GM19438 (cell line): Measurements from ENCODE around the gene TPM1.

Source experiments
- ATAC-seq: cut with Tn5 transposase; IDR thresholded peaks from one replicate; pipeline ENCODE4 v1.9.1; 2021; ENCODE audit warnings: low read depth; ENCODE audit not compliant: unreplicated experiment

Gene TPM1

DNA sequence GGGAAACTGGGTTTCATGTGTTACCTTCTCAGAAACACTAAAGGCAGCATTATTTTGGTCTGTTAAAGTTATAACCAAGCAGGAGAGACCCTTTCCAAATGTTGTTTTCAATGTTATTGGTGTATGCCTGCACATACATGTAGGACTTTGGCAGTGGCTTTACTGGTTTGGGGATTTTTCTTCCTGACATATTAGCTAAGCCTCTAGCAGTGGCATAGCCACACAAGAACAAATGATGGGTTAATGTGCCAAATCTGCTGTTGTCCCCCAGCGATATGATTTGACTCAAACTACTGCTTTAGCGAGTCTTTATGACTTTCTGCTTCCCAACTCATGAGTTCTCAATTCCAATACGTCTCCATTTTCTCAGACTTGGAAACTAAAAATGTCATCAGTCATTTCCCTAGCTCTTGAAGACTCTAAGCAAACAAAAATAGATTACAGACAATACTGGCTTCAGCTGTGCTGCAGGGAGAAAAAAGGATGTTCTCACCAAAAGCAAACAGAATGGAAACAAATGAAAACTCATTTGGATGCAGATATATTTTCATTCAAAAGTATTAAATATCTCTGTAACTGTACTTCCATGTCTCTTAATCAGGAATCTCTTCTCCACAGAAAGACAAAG, 29.6 kb downstream of the TPM1 start:
- ATAC-seq: no peak

DNA sequence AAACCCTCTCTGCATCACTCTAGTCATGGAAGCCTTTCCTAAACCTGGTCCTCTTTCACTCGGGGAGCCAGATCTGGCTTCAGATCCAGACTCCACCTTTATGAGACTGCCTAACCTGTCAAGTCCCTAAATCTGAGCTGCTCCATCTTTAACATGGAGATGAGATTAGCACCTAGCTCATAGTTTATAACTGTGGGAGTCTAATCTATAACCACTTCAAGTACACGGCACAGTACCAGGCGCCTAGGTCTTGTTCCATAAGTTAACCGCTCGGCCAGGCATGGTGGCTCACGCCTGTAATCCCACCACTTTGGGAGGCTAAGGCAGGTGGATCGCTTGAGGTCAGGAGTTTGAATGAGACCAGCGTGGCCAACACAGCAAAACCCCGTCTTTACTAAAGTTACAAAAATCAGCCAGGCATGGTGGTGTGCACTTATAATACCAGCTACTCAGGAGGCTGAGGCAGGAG, 30.3 kb downstream of the TPM1 start:
- ATAC-seq: no peak

DNA sequence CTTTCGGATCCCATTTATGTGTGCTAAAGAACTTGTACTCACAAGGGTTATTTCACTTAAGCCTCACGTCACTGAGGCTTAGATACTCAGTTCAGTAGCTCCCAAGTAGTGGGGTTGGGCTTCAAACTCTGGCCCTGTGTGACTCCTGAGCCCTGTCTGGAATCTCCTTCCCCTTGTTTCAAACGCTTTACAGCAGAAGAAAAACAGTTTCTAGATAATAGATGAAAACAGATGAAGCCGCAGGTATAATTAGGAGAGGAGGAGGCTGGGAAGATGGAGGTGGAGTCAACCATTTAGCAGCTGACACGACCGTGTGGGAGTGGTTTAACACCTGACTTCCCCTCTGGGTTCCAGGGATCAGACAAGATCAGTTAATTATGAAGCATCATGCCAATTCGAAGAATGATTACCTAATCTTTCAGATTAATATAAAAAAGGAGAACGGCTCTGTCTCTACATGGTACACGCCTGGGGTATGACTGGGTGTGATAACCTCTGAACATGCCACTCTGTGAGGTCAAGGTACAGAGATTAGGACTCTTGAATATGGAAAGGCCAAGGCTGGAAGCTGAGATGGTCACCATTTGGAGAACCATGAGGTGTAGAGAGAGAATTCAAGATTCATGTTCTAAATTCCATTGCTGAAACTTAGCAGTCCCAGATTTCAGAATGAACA, 31.1 kb downstream of the TPM1 start:
- no peak for ATAC-seq

DNA sequence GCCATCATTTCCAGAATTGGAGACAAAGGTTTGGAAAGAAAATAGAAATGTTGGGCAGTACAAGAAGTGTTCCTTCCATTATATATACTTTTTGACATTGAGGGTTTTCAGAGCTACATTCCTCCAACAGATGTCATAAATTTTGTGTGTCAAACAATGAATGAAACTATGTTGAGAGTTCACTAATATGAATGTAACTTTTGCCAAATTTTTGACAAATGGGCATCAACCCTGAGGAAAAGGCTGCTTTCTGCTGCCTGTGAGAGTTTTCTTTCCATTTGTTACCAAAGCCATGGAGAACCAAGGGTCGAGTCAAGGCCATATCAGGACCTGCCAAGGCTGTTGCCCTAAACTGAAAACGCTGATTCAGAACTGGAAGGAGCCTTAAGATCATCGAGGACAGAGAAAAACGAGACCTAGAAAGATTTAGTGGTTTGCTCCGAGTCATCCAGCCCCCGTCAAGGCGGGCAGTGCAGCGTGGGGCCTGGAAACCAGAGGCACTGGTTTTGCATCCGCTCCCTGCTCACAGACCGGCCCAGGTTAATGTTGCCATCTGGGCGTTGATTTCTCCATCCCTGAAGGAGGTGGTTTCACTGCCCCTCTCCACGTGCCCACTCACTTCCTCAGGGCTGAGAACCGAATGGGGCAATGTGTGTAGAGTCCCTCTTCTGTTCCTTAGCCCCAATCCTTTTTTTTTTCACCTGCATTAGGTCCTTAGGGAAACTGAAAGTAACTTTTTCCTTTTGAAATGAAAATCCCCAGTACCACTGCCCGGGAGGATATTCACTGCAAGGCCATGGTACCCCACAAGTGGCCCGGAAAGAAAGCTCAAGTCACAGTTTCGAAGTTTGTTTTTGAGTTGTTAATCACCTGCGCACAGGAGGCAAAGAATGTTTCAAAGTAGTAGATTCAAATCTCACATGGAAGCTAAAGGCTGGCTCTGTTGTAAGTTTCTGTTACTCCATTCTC, 32.8 kb downstream of the TPM1 start:
- no peak for ATAC-seq

DNA sequence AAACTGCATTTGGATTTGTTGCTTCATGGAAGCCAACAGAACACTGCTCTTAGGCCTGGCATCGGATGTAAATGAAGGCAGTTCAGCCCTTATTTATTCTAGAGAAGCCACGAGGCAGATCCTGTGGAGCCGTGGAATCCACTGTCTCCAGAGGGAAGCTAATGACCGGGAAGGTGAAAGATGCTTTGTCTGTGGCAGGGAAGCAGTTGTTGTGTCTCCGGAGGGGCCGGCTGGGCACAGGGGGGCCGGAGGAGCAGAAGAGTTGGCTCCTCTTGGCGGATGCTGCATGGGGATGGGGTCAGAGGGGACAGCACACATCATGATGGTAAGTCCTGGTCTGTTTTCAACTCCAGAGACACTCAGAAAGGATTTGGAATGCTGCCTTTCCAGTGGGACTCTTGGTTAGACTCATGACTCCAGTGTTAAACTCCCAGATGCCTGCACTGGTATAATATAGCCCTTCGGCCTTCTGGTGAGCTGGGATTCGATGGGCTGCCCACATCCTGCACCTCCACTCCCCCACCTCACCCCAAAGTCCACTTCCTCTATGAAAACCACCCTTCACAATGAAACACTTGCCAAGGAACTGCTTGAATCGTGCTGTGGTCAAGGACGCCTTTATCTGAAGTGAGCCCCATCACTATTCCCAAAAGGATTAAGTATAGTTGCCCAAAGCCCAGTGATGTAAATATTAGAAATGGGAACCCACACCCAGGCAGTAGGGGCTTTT, 33.6 kb downstream of the TPM1 start:
- no peak for ATAC-seq

DNA sequence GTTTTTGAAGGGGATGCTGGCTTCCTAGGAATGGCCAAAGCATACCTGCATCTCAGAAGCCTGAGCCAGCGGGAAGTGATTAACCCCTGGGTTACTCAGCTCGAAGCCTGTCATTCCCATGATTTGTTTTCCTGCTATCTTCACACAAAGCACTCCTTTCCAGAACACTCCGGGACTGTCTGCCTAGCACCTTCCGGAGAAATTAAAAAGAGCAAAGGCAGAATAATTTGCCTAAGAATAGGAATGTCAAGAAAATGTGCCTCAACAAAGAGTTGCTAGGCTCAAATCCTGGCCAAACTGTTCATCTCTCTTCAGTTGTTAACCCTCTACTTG, 34.1 kb downstream of the TPM1 start:
- ATAC-seq: no peak

DNA sequence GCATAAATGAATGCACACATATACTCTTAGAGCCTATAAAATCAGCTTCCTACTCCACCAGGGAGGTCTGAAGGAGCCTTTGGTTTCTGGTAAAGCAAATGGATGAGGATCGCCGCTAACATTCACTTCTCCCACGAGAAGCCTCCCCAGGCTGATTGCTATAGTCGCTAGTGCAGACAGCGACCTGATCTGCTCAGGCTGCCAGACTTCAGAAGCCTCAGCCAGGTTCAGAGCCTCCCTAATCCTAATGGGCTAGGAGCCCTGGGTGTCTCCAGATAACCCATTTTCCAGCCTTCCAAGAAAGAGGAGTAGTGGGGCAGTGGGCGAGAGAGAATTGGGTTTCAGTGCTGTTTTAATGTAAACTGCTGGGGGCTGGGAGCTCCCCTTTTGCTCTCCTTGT, 35.4 kb downstream of the TPM1 start:
- no peak for ATAC-seq

DNA sequence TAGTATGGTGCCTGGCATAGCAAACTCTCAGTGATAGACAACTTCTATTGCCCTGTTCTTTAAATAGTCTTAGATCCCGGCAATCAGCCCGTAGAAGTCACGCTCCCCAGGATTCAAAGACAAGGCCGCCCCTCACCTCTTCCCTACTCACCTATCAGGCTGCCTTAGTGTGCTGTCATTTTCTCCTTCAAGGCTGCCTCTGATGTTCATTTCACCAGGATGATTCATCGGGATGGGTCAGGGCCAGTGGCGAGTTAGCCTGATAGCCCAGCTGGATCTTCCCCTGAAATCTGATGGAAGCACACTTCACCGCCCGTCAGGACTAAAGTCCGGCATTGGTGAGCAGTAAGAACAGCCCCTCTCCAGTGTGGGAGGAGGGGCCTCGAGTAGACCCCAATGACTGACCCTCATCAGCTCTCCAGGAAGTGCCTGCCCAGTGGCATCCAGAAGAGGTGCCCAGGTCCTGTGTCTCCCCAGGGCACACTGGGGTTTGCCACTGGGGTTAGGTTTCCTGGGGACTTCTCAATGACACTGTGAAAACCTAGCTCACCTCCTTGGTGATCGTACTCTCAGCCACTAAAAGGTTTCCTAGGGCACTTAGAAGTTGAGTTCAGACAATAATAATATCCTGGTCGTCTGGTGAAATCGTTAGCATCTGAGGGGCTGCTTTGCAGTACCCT, 37.5 kb downstream of the TPM1 start:
- ATAC-seq: no peak

DNA sequence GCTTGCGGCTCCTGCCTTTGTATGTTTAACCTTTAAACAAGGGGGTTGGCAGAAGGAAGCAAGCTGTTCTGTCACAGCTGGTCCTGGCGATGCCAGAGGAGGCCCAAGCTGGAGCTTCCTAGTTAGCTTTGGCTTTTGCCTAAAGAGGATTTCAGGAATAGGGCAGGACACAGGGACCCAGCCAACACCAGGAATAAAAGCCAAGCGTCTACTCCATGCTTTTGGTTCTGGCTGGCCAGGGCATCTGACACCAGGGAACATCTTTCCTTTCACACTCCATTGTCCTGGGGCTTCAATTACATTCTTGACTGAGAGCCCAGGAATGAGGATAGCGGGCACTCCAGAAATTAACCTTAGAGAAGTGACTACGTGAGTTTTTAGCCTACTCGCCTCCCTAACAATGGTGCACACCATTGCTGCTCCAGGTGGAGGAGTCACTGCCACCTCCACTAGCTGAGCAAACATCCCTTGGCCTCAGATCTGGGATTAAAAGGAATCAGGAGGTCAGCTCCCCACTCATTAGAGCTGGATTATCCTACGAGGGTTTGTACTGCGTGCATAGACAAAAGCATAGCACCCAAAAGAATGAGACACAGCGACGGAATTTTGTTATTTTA, 38.2 kb downstream of the TPM1 start:
- ATAC-seq: no peak

DNA sequence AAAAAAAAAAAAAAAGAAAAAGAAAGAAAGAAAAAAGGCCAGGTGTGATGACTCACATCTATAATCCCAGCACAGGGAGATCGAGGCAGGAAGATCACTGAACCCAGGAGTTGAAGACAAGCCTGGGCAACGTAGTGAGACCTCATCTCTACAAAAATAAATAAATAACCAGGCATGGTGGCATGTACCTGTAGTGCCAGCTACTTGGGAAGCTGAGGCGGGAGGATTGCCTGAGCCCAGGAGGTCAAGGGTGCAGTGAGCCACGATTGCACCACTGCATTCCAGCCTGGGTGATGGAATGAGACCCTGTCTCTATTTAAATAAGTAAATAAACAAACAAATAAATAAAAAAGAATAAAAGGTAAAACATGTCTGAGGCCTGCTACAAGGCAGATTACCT, 39.8 kb downstream of the TPM1 start:
- no peak for ATAC-seq

DNA sequence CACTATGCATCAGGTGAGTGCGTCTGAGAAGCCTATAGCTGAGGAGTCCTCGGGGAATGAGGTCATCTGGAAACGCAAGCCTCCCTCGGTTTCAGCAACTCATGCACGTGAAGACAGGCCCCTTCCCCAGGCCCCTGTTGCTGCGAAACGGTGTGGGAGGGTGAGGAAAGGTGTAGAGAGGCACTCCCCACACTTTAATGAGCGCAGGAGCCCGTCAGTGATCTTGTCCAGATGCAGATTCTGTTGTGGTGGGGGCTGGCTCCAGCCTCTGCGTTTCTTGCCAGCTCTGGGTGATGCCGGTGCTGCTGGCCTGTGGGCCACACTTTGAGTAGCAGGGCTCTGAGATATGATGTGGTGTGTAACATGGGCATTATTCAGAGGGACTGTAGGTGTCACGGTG, 40.5 kb downstream of the TPM1 start:
- ATAC-seq: no peak

DNA sequence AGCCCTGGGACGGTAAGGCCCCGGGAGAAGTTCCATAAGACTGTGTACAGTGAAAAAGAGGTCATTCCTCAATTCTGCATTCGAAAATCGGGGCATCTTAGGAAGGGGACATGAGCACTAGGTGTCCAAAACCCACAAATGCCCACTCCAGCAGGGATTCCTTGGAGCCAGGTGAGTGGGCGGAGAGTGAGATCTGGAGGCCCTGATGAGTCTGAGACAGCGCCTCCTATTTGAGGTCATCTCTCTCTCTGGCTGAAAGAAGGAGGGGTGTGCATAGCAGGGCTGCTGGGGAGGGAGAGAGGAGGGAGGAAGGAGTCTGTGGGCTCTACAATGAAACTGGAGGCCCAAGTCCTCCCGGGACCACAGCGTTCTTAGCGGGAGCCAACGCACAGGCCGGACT, 41.0 kb downstream of the TPM1 start:
- ATAC-seq: no peak

DNA sequence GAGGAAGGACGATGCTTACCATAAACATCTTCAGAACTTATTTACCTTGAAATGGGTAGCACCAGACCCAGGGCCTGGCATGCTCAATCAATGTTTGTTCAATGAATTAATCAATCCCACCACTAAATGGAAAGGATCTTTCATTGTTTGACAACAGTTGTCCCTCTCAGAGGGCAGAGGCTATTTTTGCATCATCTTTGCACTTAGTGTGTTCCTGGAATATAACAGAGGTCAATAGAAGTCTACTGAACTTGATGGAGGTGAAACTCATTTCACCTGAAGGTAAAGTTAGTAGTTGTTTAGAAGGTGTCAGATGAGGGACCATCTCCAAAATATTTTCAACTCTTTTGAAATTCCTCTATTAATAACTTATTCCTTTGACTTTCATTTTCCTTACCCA, 42.3 kb downstream of the TPM1 start:
- no peak for ATAC-seq

DNA sequence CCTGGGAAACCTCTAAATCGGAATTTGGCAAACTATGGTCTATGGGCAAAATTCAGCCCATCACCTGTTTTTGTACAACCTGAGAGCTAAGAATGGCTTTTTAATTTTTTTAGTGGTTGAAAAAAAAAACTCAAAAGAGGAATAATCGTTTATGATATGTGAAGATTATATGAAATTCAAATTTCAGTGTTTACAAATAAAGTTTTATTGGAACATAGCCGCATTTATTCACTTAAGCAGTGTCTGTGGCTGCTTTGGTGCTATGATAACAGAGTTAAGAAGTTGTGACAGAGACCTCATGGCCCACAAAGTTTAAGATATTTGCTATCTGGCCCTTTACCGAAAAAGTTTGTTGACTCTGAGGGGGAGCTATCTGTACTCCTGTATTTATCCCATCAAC, 42.7 kb downstream of the TPM1 start:
- no peak for ATAC-seq

DNA sequence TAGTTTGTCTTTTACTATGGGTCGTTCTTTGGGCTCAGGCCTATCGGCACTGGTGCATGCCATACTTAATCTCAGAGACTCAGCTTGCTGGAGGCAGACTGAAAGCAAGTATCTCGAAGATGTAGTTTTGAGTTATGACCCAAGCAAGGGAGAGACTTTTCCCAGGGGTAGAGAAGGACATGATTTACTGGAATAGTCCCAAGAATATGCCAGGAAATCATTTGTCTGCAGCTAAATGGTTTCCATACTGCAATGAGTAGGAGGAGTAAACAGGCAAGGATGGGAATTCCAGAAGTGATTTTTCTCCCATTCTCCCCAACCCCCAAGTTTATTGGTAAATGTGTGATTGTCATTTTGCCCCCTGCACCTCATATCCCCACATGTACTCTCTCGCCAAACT, 43.7 kb downstream of the TPM1 start:
- ATAC-seq: no peak

DNA sequence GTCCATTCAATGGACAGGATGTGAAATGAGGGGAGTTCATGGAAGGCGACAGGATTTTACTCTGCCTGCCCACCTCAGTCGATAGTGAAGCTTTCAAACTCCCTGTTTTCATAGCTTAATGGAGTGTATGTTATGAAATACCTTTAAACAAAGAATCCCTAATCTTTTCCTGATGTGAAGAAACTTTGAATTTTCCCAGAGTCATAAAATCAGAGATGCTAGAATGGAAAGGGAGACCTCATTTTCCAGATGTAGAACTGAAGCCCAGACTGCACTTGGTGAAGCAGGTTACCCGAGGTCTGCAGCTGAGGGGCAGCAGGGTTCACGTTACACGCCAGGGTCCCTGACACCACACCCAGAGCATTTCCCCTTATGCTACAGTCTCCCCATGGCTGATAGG, 44.4 kb downstream of the TPM1 start:
- no peak for ATAC-seq

DNA sequence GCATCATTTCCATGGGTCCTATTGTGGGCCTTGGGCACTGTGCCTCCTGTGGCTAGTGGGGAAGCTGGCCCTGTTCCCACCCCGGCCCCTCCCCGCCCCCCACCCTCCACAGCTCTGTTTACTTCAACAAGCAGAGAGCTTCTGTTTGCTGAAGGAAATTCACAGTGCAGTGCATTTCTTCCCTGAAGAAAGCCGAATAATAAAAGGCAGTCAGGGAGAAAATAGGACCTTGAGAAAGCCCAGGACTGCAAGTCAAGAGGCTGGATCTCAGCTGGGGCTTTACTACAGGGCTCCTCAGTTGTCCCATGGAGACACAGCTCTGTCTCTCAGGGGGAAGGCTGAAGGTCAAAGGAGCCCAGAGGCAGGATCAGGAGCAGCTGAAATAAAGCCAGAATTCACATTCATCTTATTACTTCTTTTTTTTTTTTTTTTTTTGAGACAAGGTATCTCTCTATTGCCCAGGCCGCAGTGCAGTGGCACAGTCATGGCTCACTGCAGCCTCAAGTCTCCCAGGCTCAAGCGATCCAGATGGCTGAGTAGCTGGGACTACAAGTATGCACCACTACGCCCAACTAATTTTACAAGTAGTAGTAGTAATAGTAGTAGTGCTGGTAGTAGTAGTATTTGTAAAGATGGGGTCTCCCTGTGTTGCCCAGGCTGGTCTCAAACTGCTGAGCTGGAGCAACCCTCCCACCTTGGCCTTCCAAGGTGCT, 46.1 kb downstream of the TPM1 start:
- no peak for ATAC-seq

DNA sequence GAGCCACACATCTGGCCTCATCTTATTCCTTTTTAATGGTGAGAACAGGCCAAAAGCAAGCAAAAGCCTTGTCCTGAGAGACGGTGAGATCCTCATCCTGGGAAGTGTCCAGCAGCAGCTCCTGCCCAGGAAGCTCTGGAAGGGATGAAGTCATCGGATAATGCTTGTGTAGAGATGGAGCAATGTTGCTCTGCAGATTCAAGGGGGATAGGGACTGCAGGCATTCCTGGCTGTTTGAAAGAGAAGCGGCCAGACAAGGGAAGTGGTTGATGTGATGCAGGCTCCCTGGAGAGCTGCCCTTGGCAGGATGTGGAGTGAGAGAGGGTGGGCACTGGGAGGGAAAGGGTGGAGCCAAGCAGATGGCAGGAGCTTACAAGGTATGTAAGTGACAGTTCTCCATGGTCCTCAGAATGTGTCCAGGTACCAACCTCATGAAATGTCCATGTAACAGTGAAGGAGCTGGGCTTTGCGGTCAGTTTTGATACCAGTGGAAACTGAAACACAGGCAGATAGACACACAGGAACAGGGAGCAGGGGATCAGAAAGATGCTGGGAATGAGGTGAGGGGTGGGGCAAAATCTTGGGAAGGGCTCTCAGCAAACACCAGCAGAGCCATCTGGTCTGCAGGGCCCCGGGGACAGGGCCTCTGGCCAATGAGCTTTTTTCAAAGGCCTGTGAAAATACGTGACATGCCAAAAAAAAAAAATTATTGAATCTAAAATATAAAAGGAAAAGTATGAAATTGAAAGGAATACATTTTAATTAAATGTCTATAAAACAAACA, 46.9 kb downstream of the TPM1 start:
- no peak for ATAC-seq

DNA sequence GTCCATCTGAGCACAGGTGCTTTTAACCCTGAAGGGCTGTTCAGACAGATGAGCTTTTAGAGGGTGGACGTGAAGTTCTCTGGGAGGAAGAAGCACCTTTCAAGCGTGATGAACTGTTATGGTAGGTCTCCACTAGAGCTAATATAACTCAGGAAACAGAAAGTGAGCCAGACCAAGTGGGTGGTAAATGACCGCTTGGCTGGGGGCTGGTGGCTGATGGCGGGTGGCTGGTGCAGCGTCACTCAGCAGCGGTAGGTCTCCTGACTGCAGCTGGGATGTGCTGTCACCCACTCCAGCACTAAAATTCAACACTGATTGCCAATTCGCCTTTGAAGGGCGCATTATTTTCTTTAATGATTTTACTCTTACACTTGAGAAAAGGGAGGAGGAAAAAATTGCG, 47.9 kb downstream of the TPM1 start:
- no peak for ATAC-seq
